Skeletal muscle satellite cell (primary cell): ENCODE results near the gene PFDN2.

Experiments
- H3K27me3 ChIP-seq: 2 replicates; pipeline ENCODE4 v1.7.0; 2013; ENCODE audit warnings: low read length; ENCODE audit not compliant: control insufficient read depth, insufficient read depth
- H3K36me3 ChIP-seq: 2 replicates; pipeline ENCODE4 v1.7.0; 2013; ENCODE audit warnings: mild to moderate bottlenecking, control low read depth, low read length; ENCODE audit not compliant: insufficient read depth
- H3K4me1 ChIP-seq: 2 replicates; pipeline ENCODE4 v1.7.0; 2013; ENCODE audit warnings: low read length; ENCODE audit not compliant: control insufficient read depth, insufficient read depth
- H3K4me2 ChIP-seq: 2 replicates; pipeline ENCODE4 v1.7.0; 2013; ENCODE audit warnings: mild to moderate bottlenecking, low read length
- H3K4me3 ChIP-seq: 2 replicates; pipeline ENCODE4 v1.7.0; 2013; ENCODE audit warnings: low read length
- H3K9ac ChIP-seq: 2 replicates; pipeline ENCODE4 v1.7.0; 2013; ENCODE audit warnings: mild to moderate bottlenecking, low read depth, low read length, moderate library complexity
- H3K9me3 ChIP-seq: replicated peaks from 2 replicates; pipeline ENCODE4 v1.7.0; 2013; ENCODE audit warnings: mild to moderate bottlenecking, control low read depth, low read length

Gene PFDN2

GRCh38 chr1:161095230-161095629 is 22.6 kb downstream of the PFDN2 start:
- H3K4me1 ChIP-seq, result peaks cover 36% of the 10 kb centered on the region

GRCh38 chr1:161094481-161094880 is 23.4 kb downstream of the PFDN2 start:
- Histone ChIP-seq H3K4me2 (no peak overlapping the region), H3K4me3 (no peak overlapping the region), H3K4me1 (peaks cover 36% of the 10 kb centered on the region), H3K9ac (no peak overlapping the region), H3K27me3 (no peaks in the 10 kb centered on the region), H3K9me3 (no peaks in the 10 kb centered on the region), H3K36me3 (peaks cover 4% of the 10 kb centered on the region)

More at GRCh38 chr1:161095230-161095629, 22.6 kb downstream of the PFDN2 start:
- H3K27me3 ChIP-seq, result no peaks in the 10 kb centered on the region
- peaks cover 12% of the 10 kb centered on the region for H3K36me3 ChIP-seq
- H3K4me3 ChIP-seq, result no peak overlapping the region
- H3K9ac ChIP-seq, result no peak overlapping the region
- no peak overlapping the region for H3K4me2 ChIP-seq
- no peaks in the 10 kb centered on the region for H3K9me3 ChIP-seq

- H3K27me3 ChIP-seq, result no peaks in the 10 kb centered on the region
- no peak overlapping the region for H3K4me3 ChIP-seq
- no peaks in the 10 kb centered on the region for H3K36me3 ChIP-seq
- H3K4me2 ChIP-seq, result peak overlapping the region; percentile 19
- peaks cover 36% of the 10 kb centered on the region for H3K4me1 ChIP-seq
- no peak overlapping the region for H3K9ac ChIP-seq
- H3K9me3 ChIP-seq, result no peaks in the 10 kb centered on the region
Measured at GRCh38 chr1:161092621-161093028, 25.2 kb downstream of the PFDN2 start.

GRCh38 chr1:161091796-161092507 is 25.9 kb downstream of the PFDN2 start:
- H3K4me1 ChIP-seq, result peaks cover 31% of the 10 kb centered on the region
- H3K4me3 ChIP-seq, result no peak overlapping the region
- H3K4me2 ChIP-seq, result no peak overlapping the region
- no peaks in the 10 kb centered on the region for H3K9me3 ChIP-seq
- H3K27me3 ChIP-seq, result no peaks in the 10 kb centered on the region
- H3K36me3 ChIP-seq, result no peaks in the 10 kb centered on the region
- no peak overlapping the region for H3K9ac ChIP-seq

- H3K4me3 ChIP-seq, result no peak overlapping the region
- no peaks in the 10 kb centered on the region for H3K27me3 ChIP-seq
- H3K36me3 ChIP-seq, result no peaks in the 10 kb centered on the region
- no peaks in the 10 kb centered on the region for H3K9me3 ChIP-seq
- no peak overlapping the region for H3K9ac ChIP-seq
- no peak overlapping the region for H3K4me2 ChIP-seq
- peaks cover 28% of the 10 kb centered on the region for H3K4me1 ChIP-seq
Measured at GRCh38 chr1:161091093-161091492, 26.7 kb downstream of the PFDN2 start.

- H3K4me1 ChIP-seq, result peaks cover 29% of the 10 kb centered on the region
- H3K9me3 ChIP-seq, result no peaks in the 10 kb centered on the region
- no peak overlapping the region for H3K4me2 ChIP-seq
- no peaks in the 10 kb centered on the region for H3K36me3 ChIP-seq
- no peak overlapping the region for H3K9ac ChIP-seq
- H3K27me3 ChIP-seq, result no peaks in the 10 kb centered on the region
- no peak overlapping the region for H3K4me3 ChIP-seq
Measured at GRCh38 chr1:161090617-161091016, 27.2 kb downstream of the PFDN2 start.

GRCh38 chr1:161089938-161090337 is 27.9 kb downstream of the PFDN2 start:
- H3K4me2 ChIP-seq, result no peak overlapping the region
- no peak overlapping the region for H3K9ac ChIP-seq
- no peaks in the 10 kb centered on the region for H3K9me3 ChIP-seq
- no peaks in the 10 kb centered on the region for H3K27me3 ChIP-seq
- H3K4me1 ChIP-seq, result peaks cover 36% of the 10 kb centered on the region
- no peak overlapping the region for H3K4me3 ChIP-seq
- no peaks in the 10 kb centered on the region for H3K36me3 ChIP-seq

- H3K9ac ChIP-seq, result no peak within 1 kb of the TSS
- H3K4me1 ChIP-seq, result peaks cover 41% of the 10 kb centered on the region
- no peak within 1 kb of the TSS for H3K4me2 ChIP-seq
- H3K36me3 ChIP-seq, result no peaks in the 10 kb centered on the region
- H3K4me3 ChIP-seq, result no peak within 1 kb of the TSS
- H3K9me3 ChIP-seq, result no peaks in the 10 kb centered on the region
- no peaks in the 10 kb centered on the region for H3K27me3 ChIP-seq
Measured at GRCh38 chr1:161089251-161089924, 28.4 kb downstream of the PFDN2 start, which contains the start of gene NECTIN4. Gene NECTIN4 (minus strand): TSS chr1:161089558. CDS start chr1:161089296, 262 bp downstream.

GRCh38 chr1:161088587-161089110 is 29.2 kb downstream of the PFDN2 start:
- Histone ChIP-seq H3K36me3 (no peaks in the 10 kb centered on the region), H3K27me3 (no peaks in the 10 kb centered on the region), H3K9ac (no peak overlapping the region), H3K4me1 (peaks cover 48% of the 10 kb centered on the region), H3K4me2 (no peak overlapping the region), H3K9me3 (no peaks in the 10 kb centered on the region), H3K4me3 (no peak overlapping the region)

- H3K9me3 ChIP-seq, result no peaks in the 10 kb centered on the region
- H3K36me3 ChIP-seq, result no peaks in the 10 kb centered on the region
- H3K4me3 ChIP-seq, result no peak overlapping the region
- H3K4me1 ChIP-seq, result peaks cover 44% of the 10 kb centered on the region
- no peak overlapping the region for H3K9ac ChIP-seq
- H3K4me2 ChIP-seq, result no peak overlapping the region
- H3K27me3 ChIP-seq, result no peaks in the 10 kb centered on the region
Measured at GRCh38 chr1:161086457-161086856, 31.4 kb downstream of the PFDN2 start.

- peaks cover 56% of the 10 kb centered on the region for H3K4me1 ChIP-seq
- H3K4me2 ChIP-seq, result no peak overlapping the region
- no peak overlapping the region for H3K4me3 ChIP-seq
- no peaks in the 10 kb centered on the region for H3K9me3 ChIP-seq
- H3K36me3 ChIP-seq, result no peaks in the 10 kb centered on the region
- H3K27me3 ChIP-seq, result no peaks in the 10 kb centered on the region
- H3K9ac ChIP-seq, result peak overlapping the region; percentile 3
Measured at GRCh38 chr1:161085165-161085564, 32.7 kb downstream of the PFDN2 start.
